B cell (primary cell): ENCODE measurements around the gene OPHN1. TPM values are rescaled to one million over a fixed set of nuclear protein-coding genes. Genes with fewer than 3 reads are reported as not detected.

Experiments used
- ATAC-seq: fragments of 200-7000 bp; cut with Tn5 transposase; one replicate; pipeline ENCODE4 v1.10.0; 2021; ENCODE audit warnings: low read depth, mild to moderate bottlenecking, moderate number of reproducible peaks, moderate library complexity
- CTCF ChIA-PET: fragments of 350-600 bp; sonication (Branson Sonifier 250); formaldehyde crosslinking; loops from one replicate; lab custom pipeline; 2021; ENCODE audit warnings: antibody characterized with exemption, inconsistent platforms; lab: Charles Lee
- POLR2A ChIA-PET: fragments of 350-600 bp; sonication (Branson Sonifier 250); formaldehyde crosslinking; loops from one replicate; lab custom pipeline; 2021; ENCODE audit warnings: antibody characterized with exemption; lab: Charles Lee
- DNase-seq: peaks from one replicate; pipeline ENCODE4 v3.0.0; 2013
- H2AFZ ChIP-seq: 2 replicates; pipeline ENCODE4 v1.6.1; 2012; ENCODE audit warnings: mild to moderate bottlenecking, low read depth, low read length; ENCODE audit not compliant: insufficient read depth, poor library complexity, severe bottlenecking
- H3K27ac ChIP-seq, 2 donors: 1 replicate in 1 of 2; 2 replicates in 1 of 2; pipeline ENCODE4 v1.5.1; 2012 to 2013; ENCODE audit warnings: low read length in 2 of 2, mild to moderate bottlenecking in 2 of 2, moderate library complexity in 1 of 2
- H3K27me3 ChIP-seq, 4 experiments: fragments of 200-600 bp in 1 of 4; sonication (generic) in 1 of 4; replicated peaks in 1 of 4; 1 replicate in 2 of 4; 2 replicates in 2 of 4; pipeline versions ENCODE4 v1.6.1 to v1.7.0; 2013 to 2016; ENCODE audit warnings: low read length in 3 of 4, mild to moderate bottlenecking in 2 of 4, mixed read lengths in 1 of 4, moderate library complexity in 1 of 4; ENCODE audit not compliant: insufficient read depth in 4 of 4, control insufficient read depth in 3 of 4; ENCODE audit errors: control extremely low read depth in 1 of 4
- H3K36me3 ChIP-seq, 2 experiments: replicated peaks in 1 of 2; 1 replicate in 1 of 2; 2 replicates in 1 of 2; pipeline versions ENCODE4 v1.6.1 to v1.7.1; 2013; ENCODE audit warnings: low read length in 1 of 2; ENCODE audit not compliant: insufficient read depth in 2 of 2, control insufficient read depth in 1 of 2; ENCODE audit errors: control extremely low read depth in 1 of 2, extremely low read depth in 1 of 2
- H3K4me1 ChIP-seq, 2 donors: fragments of 200-600 bp in 1 of 2; sonication (generic) in 1 of 2; 1 replicate in 1 of 2; 2 replicates in 1 of 2; pipeline versions ENCODE4 v1.5.1 to v1.6.1; 2013 to 2017; ENCODE audit warnings: low read length in 2 of 2; ENCODE audit not compliant: control insufficient read depth in 2 of 2, insufficient read depth in 2 of 2
- H3K4me2 ChIP-seq: replicated peaks from 2 replicates; pipeline ENCODE3; 2012; ENCODE audit warnings: mild to moderate bottlenecking, low read depth, low read length; ENCODE audit not compliant: poor library complexity, severe bottlenecking
- H3K4me3 ChIP-seq, 5 experiments: fragments of 200-600 bp in 1 of 5; sonication (generic) in 1 of 5; 1 replicate in 3 of 5; 2 replicates in 2 of 5; pipeline versions ENCODE4 v1.5.1 to v1.7.0; 2011 to 2016; ENCODE audit warnings: low read length in 4 of 5, mild to moderate bottlenecking in 4 of 5, low read depth in 2 of 5, control low read depth in 1 of 5, moderate library complexity in 1 of 5; ENCODE audit not compliant: insufficient read depth in 1 of 5; ENCODE audit errors: control extremely low read depth in 1 of 5, extremely low read depth in 1 of 5
- H3K79me2 ChIP-seq: fragments of 200-600 bp; sonication (generic); one replicate; pipeline ENCODE4 v1.6.0; 2016; ENCODE audit warnings: low read length; ENCODE audit not compliant: control insufficient read depth, insufficient read depth
- H3K9ac ChIP-seq: fragments of 200-600 bp; sonication (generic); 2 replicates; pipeline ENCODE4 v1.6.1; 2017; ENCODE audit warnings: mild to moderate bottlenecking, low read length, moderate library complexity
- H3K9me3 ChIP-seq, 3 donors: one replicate each; pipeline versions ENCODE4 v1.6.1 to v1.7.1; 2013; ENCODE audit warnings: low read length in 2 of 3; ENCODE audit not compliant: control insufficient read depth in 2 of 3, insufficient read depth in 1 of 3; ENCODE audit errors: control extremely low read depth in 1 of 3
- H4K20me1 ChIP-seq: 2 replicates; pipeline ENCODE4 v1.6.0; 2012; ENCODE audit warnings: mild to moderate bottlenecking, low read length; ENCODE audit not compliant: insufficient read depth, control insufficient read depth, poor library complexity, severe bottlenecking
- H3K27ac Mint-ChIP-seq: one replicate; pipeline ENCODE4 v1.8.0; 2021; ENCODE audit warnings: mixed read lengths
- H3K27me3 Mint-ChIP-seq: one replicate; pipeline ENCODE4 v1.8.0; 2021; ENCODE audit warnings: mixed read lengths
- H3K4me1 Mint-ChIP-seq: one replicate; pipeline ENCODE4 v1.8.0; 2021; ENCODE audit warnings: mixed read lengths
- H3K4me3 Mint-ChIP-seq: one replicate; pipeline ENCODE4 v1.8.0; 2021; ENCODE audit warnings: mixed read lengths
- H3K9me3 Mint-ChIP-seq: one replicate; pipeline ENCODE4 v1.8.0; 2022; ENCODE audit warnings: mixed read lengths; ENCODE audit not compliant: insufficient read depth
- EZH2 ChIP-seq: IDR thresholded peaks from 2 replicates; pipeline ENCODE4 v1.6.1; 2012; ENCODE audit warnings: borderline replicate concordance, low read depth, mild to moderate bottlenecking, moderate library complexity, low read length; ENCODE audit not compliant: insufficient read depth, poor library complexity, severe bottlenecking
- WGBS: methylation state at CpG from one replicate; pipeline ENCODE4 v1.1.5; 2013; ENCODE audit warnings: missing lambda C conversion rate; ENCODE audit not compliant: insufficient coverage; 5-methylcytosine and 5-hydroxymethylcytosine counted together
- intact Hi-C: fragments of 100-400 bp; cut with micrococcal nuclease; formaldehyde crosslinking; loops from one replicate; pipeline ENCODE4 v1.10.0; 2022
- polyA plus RNA-seq: library from polyadenylated mRNA; depleted of rRNA; stranded (reverse); fragments of >200 nt; gene quantifications from 2 replicates; pipeline ENCODE4 v1.2.3, GENCODE V29; 2012
- total RNA-seq, 2 donors: library from RNA; stranded (reverse); fragments of 120-200 nt in 1 of 2; gene quantifications; 1 replicate in 1 of 2; 2 replicates in 1 of 2; pipeline versions ENCODE4 v1.2.3 to v1.2.4, GENCODE V29; 2013 to 2022
- TF ChIP-seq, protein P1 (sequence below): fragments of 200-600 bp; IDR thresholded peaks from one replicate; pipeline ENCODE4 v1.8.0; 2022; ENCODE audit warnings: antibody characterized with exemption, mild to moderate bottlenecking

The OPHN1 gene
- total and polyA plus RNA-seq, 2 donors (not counting 1 experiment from before 2014, with no cell fraction given): 0.03 to 0.17 TPM

DNA sequence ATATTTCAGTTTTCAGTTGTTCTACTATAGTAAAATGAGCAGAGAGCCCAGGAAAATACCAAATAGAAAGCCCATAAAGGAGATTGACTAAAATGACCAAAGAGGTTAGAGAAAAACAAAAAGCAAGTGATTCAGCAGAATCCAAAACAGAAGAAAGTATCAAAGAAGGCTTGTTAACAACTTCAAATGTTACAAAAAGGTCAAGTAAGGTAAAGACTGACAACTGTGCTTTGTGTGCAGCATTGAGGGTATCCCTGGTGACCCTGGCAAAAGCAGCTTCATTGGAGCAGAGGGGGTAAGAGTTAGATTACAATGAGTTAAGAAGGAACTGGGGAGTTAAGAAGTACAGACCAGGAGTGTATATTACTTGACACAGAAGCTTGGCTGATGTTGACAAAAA, 317.9 kb downstream of the OPHN1 start:
- ChIA-PET CTCF (no interaction called here), POLR2A (no interaction called here)
- Histone ChIP-seq H3K36me3 (no peaks in the 10 kb centered on the region), H3K27ac (no peak overlapping the region), H3K27me3 (no peaks in the 10 kb centered on the region), H3K4me3 (no peak overlapping the region), H3K4me2 (no peak overlapping the region), H4K20me1 (no peaks in the 10 kb centered on the region), H3K4me1 (no peaks in the 10 kb centered on the region), H3K9me3 (no peaks in the 10 kb centered on the region), H2AFZ (no peak overlapping the region), H3K9ac (no peak overlapping the region), H3K79me2 (no peaks in the 10 kb centered on the region)
- H3K9me3 Mint-ChIP-seq: no peaks in the 10 kb centered on the region
- intact Hi-C loops: no loop called here
- ATAC-seq (no peak), DNase-seq (no peak)
- H3K27me3 Mint-ChIP-seq: no peaks in the 10 kb centered on the region
- TF ChIP-seq EZH2: no peak
- TF ChIP-seq, protein P1, sequence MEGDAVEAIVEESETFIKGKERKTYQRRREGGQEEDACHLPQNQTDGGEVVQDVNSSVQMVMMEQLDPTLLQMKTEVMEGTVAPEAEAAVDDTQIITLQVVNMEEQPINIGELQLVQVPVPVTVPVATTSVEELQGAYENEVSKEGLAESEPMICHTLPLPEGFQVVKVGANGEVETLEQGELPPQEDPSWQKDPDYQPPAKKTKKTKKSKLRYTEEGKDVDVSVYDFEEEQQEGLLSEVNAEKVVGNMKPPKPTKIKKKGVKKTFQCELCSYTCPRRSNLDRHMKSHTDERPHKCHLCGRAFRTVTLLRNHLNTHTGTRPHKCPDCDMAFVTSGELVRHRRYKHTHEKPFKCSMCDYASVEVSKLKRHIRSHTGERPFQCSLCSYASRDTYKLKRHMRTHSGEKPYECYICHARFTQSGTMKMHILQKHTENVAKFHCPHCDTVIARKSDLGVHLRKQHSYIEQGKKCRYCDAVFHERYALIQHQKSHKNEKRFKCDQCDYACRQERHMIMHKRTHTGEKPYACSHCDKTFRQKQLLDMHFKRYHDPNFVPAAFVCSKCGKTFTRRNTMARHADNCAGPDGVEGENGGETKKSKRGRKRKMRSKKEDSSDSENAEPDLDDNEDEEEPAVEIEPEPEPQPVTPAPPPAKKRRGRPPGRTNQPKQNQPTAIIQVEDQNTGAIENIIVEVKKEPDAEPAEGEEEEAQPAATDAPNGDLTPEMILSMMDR: no peak
- H3K27ac Mint-ChIP-seq: no peak overlapping the region
- H3K4me3 Mint-ChIP-seq: no peak overlapping the region
- no peaks in the 10 kb centered on the region for H3K4me1 Mint-ChIP-seq

DNA sequence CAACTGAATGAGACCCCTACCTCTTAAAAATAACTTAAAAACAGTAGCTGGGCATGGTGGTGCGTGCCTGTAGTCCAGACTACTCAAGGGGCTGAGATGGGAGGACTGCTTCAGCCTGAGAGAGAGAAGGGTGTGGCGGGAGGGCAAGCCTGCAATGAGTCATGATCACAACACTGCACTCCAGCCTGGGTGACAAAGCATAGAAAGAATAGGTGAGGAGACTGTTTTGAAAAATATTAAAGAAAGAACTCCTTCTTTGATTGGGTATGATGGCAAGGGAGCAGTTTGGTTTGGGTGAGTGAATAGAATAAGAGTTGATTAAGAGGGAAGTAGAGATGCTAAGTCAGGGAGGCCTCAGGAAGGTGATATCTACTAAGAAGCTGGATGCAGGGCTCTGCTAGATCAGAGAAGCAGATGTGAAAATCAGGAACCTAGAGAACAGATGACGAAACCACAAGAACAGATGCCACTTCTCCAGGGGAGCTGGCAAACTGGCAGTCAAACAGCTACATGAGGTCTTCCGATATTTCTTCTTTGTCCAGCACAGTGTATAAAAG, 318.6 kb downstream of the OPHN1 start:
- H3K4me2 ChIP-seq: no peak overlapping the region
- no peak overlapping the region for H3K27ac ChIP-seq
- WGBS: no CpG with 5 or more reads among the region's 4 CpGs
- no peaks in the 10 kb centered on the region for H3K4me1 ChIP-seq
- Mint-ChIP-seq H3K9me3 (no peaks in the 10 kb centered on the region), H3K4me3 (no peak overlapping the region), H3K27me3 (no peaks in the 10 kb centered on the region), H3K27ac (no peak overlapping the region), H3K4me1 (no peaks in the 10 kb centered on the region)
- TF ChIP-seq EZH2: no peak
- TF ChIP-seq, protein P1: no peak
- no peaks in the 10 kb centered on the region for H3K27me3 ChIP-seq
- H3K9me3 ChIP-seq: no peaks in the 10 kb centered on the region
- no peaks in the 10 kb centered on the region for H3K36me3 ChIP-seq
- H2AFZ ChIP-seq: no peak overlapping the region
- no peak overlapping the region for H3K4me3 ChIP-seq
- no peaks in the 10 kb centered on the region for H4K20me1 ChIP-seq
- H3K9ac ChIP-seq: no peak overlapping the region
- POLR2A ChIA-PET: no interaction called here
- H3K79me2 ChIP-seq: no peaks in the 10 kb centered on the region
- CTCF ChIA-PET: no interaction called here
- ATAC-seq (no peak), DNase-seq (no peak)
- intact Hi-C loops: no loop called here
